Right atrium auricular region (tissue), 2 donors: ENCODE measurements around the gene CHI3L2. TPM values are rescaled to one million over a fixed set of nuclear protein-coding genes. Genes with fewer than 3 reads are reported as not detected.

Experiments
- DNase-seq: peaks from one replicate; pipeline ENCODE4 v3.0.0-alpha.2; 2019; ENCODE audit warnings: low spot score
- H3K27ac ChIP-seq, 2 donors: fragments of 200-600 bp; sonication (generic); 1 replicate in 1 of 2; 2 replicates in 1 of 2; pipeline ENCODE4 v1.5.1; 2016 to 2019
- H3K27me3 ChIP-seq, 2 donors: fragments of 200-600 bp; sonication (generic); one replicate each; pipeline versions ENCODE4 v1.5.1 to v1.6.0; 2017 to 2019
- H3K36me3 ChIP-seq: fragments of 200-600 bp; sonication (generic); one replicate; pipeline ENCODE4 v1.5.1; 2016
- H3K4me1 ChIP-seq, 2 donors: fragments of 200-600 bp; sonication (generic); one replicate each; pipeline versions ENCODE4 v1.5.1 to v1.6.0; 2017 to 2019
- H3K4me3 ChIP-seq, 2 donors: fragments of 200-600 bp; sonication (generic); 1 replicate in 1 of 2; 2 replicates in 1 of 2; pipeline ENCODE4 v1.5.1; 2017 to 2019; ENCODE audit warnings: mild to moderate bottlenecking in 1 of 2, moderate library complexity in 1 of 2
- H3K9me3 ChIP-seq, 2 donors: fragments of 200-600 bp; sonication (generic); one replicate each; pipeline ENCODE4 v1.5.1; 2019
- CTCF ChIP-seq, 2 donors: fragments of 200-600 bp; sonication (generic); IDR thresholded peaks; one replicate each; pipeline ENCODE4 v1.5.1; 2019; ENCODE audit warnings: antibody characterized with exemption in 2 of 2
- total RNA-seq, 2 donors: library from RNA; depleted of rRNA; stranded (reverse); fragments of >200 nt; gene quantifications; one replicate each; pipeline ENCODE4 v1.1.0, GENCODE V29; 2016

Gene CHI3L2
- total RNA-seq, 2 donors from 2014 or later = 0.52 to 9.9 TPM

- Histone ChIP-seq H3K4me1 (no peaks in the 10 kb centered on the region), H3K4me3 (no peak overlapping the region), H3K36me3 (no peaks in the 10 kb centered on the region), H3K9me3 (no peaks in the 10 kb centered on the region), H3K27ac (no peak overlapping the region), H3K27me3 (no peaks in the 10 kb centered on the region)
- DNase-seq = no peak
- TF ChIP-seq CTCF (IDR thresholded peaks at IDR 0.05) = no peak
Measured at GRCh38 chr1:111289371-111289770, 61.9 kb downstream of the CHI3L2 start.

- no peaks in the 10 kb centered on the region for H3K36me3 ChIP-seq
- H3K27me3 ChIP-seq = no peaks in the 10 kb centered on the region
- no peak for TF ChIP-seq CTCF (IDR thresholded peaks at IDR 0.05)
- DNase-seq = no peak
- H3K9me3 ChIP-seq = no peaks in the 10 kb centered on the region
- H3K4me1 ChIP-seq = no peaks in the 10 kb centered on the region
- H3K4me3 ChIP-seq = no peak overlapping the region
- H3K27ac ChIP-seq = no peak overlapping the region
Measured at GRCh38 chr1:111290104-111290503, 62.6 kb downstream of the CHI3L2 start.

DNA sequence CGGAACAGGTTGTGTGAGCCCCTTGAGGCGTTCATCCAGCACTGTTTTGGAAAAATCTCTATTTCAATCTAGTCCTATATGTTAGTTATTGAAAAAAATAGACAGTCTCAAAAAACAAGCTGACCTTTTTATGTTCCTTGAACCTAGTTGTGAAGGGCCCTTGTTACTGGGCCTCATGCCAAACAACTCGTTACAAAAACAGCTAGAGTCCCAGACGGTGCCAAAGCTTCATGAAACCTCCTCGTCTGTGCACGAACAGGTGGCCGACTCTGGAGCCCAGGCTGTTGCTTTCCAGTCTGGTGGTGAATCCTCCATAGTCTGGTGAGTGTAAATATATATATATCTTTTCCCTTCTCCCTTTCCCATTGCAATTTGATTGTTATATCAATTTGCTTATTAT lies 63.1 kb downstream of the CHI3L2 start, which contains the start of gene CHIA:
CHIA (plus strand) TSS at position 222 of the 400 bp plus-strand sequence. CDS start 19,617 bp downstream, outside the sequence.
- Histone ChIP-seq H3K36me3 (no peaks in the 10 kb centered on the region), H3K9me3 (no peaks in the 10 kb centered on the region), H3K27me3 (no peaks in the 10 kb centered on the region), H3K4me1 (no peaks in the 10 kb centered on the region), H3K27ac (no peak within 1 kb of the TSS), H3K4me3 (no peak within 1 kb of the TSS)
- DNase-seq = no peak
- TF ChIP-seq CTCF (IDR thresholded peaks at IDR 0.05) = no peak

Other genes with a start within 250 kb of the CHI3L2 start
- 10 to 100 TPM; 33.0 to 56.4 TPM for gene DRAM2, start 87.6 kb upstream of the CHI3L2 start, total RNA-seq
- gene CEPT1, start 87.5 kb upstream of the CHI3L2 start, total RNA-seq = 10 to 100 TPM; 11.6 to 14.0 TPM
- 1 to 10 TPM; 1.7 to 5.7 TPM for gene DENND2D, start 27.1 kb upstream of the CHI3L2 start, total RNA-seq
- not detected for gene CHIA, start 63.1 kb downstream of the CHI3L2 start, total RNA-seq
- gene OVGP1, start 200.0 kb downstream of the CHI3L2 start, total RNA-seq = under 1 TPM in 1 of 2 donors, not detected in 1; 0.83 TPM
- 10 to 100 TPM; 29.9 to 44.0 TPM for gene WDR77, start 221.5 kb downstream of the CHI3L2 start, total RNA-seq
- 100 to 1,000 TPM; 297 to 429 TPM for gene ATP5PB, start 221.8 kb downstream of the CHI3L2 start, total RNA-seq
- 10 to 100 TPM in 1 of 2 donors, 1 to 10 TPM in 1; 9.6 to 33.6 TPM for gene C1orf162, start 246.3 kb downstream of the CHI3L2 start, total RNA-seq